HG03575 (cell line): ENCODE data around the gene WNT9A.

Source experiments
- ATAC-seq: cut with Tn5 transposase; IDR thresholded peaks from one replicate; pipeline ENCODE4 v1.9.1; 2021; ENCODE audit not compliant: unreplicated experiment, insufficient number of reproducible peaks, low FRiP score; ENCODE audit errors: extremely low read depth

The WNT9A gene

DNA sequence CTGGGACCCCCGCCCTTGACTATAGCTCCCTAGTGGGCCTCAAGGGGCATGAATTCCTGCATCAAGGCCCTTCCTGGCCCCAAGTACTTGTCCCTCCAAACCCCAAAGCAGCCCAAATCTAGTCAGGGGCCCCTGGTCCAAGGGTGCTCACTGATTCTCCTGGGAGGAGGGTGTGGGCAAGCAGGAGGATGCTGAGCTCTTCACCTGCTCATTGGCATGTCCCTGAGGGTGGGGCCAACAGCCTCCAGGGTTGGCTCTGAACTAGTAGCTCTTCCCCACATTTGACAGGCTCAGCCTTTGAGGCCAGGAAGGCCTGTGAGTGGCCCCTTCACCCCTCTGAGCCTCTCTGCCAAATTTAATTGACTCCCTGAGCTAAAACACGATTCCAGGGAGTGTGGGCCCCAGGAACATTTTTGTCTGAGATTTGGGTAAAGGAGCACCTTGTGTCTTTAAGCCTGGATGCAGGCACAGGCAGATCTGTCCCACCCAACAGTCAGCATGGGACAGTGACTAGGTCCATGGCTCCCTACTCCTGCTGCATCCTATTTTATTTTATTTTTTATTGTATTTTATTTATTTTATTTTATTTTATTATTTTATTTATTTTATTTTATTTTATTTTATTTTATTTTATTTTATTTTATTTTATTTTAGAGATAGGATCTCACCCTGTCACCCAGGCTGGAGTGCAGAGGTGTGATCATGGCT, 11.0 kb upstream of the WNT9A start:
- ATAC-seq, result no peak

DNA sequence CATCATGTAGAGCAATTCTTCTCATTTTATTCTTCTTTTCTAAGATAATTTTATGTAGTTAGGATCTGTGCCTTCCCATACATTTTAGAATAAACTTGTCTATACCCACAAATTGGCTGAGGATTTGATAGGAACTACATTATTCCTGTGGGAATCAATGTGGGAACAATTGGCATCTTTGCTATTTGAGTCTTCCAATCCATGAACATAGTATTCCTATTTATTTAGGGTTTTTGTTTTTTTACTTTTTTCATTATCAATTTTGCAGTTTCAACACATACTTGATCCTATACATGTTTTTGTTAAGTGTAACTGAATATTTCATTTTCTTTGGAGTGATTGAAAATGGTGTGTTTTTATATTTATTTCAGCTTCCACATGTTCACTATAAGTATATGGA, 8.1 kb upstream of the WNT9A start:
- no peak for ATAC-seq

DNA sequence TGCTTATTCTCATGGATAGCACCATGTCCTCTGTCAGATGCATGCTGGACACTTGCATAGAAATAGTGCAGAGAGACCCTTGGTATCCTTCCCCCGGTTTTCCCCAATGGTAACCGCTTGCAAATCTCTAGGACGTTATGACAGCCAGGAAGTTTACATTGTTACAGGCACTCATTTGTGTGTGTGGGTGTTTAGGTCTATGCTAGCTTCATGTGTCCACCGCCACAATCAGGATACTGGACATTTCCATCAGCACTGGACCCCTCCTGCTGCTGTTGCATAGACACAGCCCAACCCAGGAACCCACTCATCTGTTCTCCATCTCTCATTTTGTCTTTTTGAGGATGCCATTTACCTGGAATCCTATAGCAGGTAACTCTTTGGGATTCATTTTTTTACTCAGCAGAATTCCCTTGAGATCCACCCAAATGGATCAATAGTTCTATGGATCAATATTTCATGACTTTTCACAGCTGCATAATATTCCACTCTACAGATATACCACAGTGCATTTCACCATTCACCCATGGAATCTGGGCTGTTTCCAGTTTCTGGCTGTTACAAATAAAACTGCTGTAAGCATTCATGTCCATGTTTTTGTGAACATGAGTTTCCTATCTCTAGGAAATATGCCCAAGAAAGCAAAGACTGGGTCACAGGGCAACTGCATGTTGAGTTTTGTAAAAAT, 6.6 kb upstream of the WNT9A start:
- no peak for ATAC-seq

DNA sequence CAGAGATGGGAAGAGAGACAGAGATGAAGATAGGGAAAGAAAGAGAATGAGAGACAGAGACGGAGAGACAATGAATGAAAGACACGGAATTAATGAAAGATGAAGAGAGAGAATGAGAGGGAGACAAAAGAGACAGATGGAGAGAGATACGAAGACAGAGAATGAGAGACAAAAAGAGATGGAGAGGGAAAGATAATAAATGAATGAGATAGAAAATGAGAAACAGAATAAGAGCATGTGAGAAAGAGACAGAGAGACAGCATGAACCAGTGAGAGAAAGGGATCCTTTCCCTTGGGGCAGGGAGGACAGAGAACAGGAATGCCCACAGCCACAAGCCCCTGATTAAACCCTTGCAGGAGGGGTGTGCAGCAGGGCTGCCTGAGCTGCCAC, 5.3 kb upstream of the WNT9A start:
- ATAC-seq, result no peak

DNA sequence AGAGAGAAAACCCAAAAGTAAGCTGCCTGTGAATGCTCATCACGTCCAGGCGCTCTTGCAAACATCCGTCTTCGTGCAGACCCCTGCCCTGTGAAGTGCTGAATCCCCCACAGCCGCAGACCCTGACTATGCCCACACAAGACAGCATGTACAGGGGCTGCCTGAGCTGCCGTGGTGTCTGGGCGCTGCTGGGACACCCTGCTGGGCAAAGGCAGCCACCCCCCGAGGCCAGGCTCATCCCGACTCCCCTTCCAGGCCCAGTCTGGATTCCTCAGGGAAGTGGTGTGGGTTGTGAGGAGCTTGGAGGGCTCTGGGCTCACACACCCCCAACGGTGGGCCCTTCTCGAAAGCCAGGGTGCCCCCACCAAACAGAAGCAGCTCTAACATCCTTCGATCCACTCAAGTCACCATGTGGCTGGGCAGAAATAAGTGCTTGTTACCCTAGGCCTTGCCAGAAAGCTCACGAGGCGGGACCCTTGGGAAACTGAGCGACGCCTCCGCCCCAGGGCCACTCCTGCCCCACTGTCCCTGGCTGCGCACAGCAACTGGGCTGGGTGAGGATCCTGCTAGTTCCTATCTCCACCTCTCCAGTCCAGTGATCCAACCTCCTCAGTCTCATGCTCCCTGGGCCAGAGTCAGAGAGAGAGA, 4.8 kb upstream of the WNT9A start:
- no peak for ATAC-seq

DNA sequence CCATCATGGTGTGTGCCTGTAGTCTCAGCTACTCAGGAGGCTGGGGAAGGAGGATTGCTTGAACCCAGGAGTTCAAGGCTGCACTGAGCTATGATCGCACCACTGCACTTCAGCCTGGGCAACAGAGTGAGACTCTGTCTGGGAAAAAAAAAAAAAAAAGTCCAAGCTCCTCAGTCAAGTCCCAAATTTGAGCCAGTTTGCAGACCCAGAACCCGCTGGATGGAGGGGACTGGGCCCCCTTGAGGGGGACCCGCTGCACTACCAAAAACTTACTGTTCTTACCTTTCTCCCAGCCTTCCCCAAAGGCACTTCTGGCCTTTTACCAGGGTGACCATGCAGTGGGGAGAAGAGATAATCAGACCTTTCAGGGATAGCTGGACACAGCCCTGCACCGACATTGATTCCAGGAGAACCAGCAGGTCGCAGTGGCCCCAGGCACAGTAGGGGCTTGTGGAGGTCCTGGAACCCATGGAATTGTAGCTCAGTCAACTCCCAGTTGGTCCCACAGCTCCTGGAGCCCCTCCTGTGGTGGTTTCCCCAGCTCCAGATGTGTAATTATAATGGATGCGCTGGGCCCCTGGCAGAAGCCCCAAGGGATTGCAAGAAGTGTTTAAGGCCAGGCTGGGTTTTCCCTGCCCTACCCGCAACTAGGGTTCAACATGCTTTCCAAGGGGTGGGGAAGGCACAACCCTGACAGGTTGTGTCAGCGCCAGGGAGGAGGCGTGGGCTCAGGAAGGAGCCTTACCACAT, 4.1 kb upstream of the WNT9A start:
- no peak for ATAC-seq

DNA sequence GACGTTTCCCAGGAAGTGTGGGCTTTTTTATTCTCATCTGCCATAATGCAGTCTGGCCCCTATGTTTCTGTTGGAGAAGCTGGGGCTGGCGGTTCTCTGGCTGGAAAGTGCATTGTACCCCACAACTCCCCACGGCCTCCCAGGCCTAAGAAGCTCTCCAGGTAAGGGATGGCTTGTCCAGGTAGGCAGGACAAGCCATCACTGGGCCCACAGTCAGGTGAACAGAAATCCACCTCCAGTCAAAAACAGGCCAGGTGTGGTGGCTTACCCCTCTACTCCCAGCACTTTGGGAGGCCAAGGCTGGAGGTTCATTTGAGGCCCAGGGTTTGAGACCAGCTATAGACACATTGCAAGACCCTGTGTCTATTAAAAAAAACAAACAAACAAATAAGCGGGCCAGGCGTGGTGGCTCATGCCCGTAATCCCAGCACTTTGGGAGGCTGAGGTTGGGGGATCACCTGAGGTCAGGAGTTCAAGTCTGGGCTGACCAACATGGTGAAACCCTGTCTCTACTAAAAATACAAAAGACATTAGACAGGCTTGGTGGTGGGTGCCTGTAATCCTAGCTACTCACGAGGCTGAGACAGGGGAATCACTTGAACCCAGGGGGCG, 3.1 kb upstream of the WNT9A start:
- no peak for ATAC-seq

DNA sequence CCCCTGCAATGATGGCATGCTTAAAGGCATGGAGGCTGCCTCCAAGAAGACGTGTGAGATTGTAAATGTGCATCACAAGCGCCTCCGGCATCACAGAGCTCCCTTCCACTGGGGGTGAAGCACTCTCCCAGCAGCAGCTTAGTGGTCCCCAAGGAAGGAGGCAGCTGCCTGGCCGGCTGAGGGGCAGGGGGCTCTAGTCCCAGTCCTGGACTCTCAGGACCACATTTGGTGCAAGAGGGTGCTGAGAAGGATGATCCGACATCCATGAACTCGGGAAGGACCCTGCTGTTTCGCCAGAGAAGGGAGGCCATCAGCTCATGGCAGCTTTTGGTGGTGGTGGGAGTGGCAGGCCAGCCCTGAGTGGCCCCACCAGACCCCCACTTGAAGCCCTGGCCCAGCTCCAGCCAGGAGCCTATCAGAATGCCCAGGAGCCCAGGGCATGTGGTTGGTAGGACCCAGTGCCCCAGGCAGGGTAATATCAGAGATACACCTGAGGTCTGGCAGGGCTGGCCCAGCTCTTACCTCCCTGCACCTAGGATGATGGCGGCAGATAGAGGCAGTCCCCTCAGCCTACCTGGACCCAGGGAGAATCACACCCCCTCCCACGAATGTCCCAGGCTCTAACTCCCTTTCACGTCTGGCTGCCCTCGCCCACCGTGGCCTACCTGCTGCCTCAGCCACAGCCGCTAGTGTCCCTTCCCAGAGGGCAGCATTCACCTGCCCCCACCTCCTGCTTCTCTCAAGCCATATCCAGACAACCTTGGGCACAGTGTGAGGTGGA, 2.4 kb upstream of the WNT9A start:
- ATAC-seq, result no peak

DNA sequence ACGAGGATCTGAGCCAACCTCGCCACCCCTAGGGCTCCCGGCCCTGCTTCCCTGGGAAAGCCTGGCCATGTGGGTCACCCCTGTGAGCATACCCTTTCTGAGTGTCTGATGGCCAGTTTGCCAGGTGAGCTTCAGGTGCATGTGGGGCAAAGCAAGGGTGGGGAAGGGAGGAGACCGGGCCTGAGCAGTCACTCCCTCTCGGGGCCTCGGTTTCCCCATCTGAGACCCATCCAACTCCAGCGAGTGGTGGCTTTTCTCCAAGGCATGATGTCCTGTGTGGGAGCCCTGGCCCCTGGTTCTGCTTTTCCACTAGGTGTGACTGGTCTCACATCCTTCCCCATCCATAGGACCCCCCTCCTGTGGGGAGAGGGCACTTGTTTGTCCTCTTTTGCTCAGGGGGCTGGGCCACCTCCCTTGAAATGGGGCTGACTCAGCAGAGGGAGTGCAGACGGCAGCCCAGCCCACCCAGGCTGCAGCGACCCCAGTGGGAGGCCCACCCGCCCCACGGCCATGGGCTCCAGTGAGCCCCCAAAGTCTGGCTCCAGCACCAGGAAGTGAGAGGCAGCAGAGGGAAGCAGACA, 1.7 kb upstream of the WNT9A start:
- no peak for ATAC-seq

DNA sequence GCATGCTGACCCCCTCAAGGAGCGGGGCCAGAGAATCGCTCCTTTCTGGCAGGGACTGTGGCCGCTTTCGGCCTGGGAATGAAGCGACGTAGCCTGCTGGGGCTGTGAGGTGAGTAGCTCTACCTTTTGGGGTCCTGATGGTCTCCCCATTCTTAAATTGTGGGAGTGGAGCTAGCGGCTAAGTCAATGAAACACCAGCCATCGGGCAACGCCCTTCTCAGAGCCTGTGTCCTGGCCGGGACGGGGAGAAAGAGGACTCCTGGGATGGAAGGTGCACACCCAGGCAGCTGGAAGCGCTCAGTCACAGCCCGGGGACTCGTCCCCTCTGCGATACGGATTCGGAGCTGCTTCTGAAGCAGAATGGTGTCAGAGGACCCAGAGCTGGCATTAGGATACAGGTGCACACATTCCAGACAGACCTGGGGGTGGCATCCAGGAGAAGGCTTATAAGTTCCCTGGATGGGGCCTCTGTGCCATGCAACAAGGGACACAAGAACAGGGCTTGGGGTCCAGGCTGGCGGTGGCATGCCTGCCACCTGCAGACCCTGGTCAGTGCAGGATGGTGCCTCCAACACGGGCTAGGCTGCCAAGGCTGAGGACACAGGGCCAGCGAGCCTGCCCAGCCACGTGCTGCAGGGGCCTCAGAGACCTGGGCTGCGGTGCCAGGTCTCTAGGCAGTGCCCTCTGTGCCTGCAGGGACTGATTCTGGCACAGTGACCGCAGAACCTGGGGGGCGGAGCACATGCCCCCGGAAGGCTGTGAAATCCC, 945 bp upstream of the WNT9A start:
- ATAC-seq, result no peak

DNA sequence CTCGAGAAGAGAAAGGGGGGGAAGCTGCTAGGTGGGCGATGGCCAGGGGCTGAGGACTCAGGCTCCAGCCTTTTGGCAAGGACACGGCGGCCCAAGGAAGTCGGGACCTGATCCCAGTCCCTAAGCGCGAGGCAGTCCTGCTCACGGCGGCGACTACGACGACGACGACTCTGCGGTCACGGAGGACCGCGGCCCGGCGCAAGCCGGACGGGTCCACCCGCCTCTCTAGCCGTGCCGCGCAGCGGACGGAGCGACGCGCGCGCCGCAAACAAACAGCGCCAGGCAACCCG, 401 bp downstream of the WNT9A start:
- no peak for ATAC-seq

DNA sequence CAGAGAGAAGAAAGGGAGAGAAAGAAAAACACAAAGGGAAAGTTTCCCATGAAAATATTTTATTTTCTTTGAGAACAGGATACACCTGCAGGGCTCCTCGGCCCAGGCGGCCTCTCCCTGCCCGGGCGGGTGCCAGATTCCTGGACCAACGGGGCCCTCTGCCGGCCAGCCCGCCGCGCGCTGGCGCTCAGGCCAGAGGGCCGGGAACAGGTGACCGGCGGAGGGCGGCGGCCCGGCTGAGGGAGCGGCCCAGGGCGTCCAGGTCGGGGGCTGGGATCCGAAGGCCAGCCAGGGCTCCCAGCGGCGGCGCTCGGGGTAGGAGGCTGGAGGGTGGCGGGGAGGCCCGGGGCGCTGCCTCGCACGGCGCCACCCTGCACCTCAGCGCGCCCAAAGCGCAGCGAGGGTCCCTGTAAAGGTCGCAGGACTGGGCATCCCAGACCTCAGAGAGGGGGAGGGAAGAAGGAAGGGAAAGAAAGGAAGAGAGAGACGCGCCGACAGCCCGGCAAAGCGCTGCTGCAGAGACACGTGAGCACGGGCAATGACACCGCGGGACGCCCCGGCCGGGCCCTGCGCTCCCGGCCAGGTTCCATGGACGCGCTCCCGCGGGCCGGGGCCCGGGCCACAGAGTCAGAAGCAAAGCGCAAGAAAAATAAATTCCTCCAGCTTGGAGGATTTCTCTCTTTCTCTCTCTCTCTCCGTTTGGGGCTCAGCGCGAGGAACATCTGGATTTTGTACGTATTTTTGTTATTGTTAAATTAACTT, 927 bp downstream of the WNT9A start:
- no peak for ATAC-seq

DNA sequence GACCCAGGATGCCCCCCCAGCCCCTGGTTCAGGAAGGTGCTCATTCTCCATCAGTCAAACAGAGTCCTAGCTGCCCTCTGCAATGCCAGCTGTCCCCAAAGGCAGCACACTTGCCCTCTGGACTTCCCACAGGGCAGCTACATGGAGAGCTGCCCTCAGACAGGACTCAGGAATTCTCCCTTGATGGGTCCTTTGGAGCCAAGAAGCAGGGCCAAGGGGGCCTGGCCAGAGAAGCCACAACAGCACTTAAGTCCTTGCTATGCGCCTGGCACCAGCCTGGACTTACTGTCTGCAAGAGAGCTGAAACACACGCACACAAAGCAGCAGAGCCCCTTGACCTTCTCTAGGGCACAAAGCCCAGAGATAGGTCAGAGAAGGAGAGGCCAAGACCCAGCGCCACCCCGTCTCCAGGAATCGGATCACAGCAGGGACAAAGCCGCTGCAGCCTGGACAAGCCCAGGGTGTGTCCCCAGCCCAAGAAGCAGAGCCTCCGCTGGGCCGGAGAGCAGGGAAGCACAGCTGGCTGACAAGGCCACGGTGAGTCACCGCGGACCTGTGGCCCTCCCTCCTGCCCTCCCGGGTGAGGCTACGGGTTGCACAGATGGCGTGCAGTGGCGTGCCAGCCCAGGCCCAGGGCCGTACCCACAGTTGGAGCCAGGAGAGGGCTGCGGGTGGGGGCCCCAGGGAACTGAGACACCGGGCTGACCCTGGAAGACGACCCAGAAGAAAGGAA, 1.7 kb downstream of the WNT9A start:
- no peak for ATAC-seq

DNA sequence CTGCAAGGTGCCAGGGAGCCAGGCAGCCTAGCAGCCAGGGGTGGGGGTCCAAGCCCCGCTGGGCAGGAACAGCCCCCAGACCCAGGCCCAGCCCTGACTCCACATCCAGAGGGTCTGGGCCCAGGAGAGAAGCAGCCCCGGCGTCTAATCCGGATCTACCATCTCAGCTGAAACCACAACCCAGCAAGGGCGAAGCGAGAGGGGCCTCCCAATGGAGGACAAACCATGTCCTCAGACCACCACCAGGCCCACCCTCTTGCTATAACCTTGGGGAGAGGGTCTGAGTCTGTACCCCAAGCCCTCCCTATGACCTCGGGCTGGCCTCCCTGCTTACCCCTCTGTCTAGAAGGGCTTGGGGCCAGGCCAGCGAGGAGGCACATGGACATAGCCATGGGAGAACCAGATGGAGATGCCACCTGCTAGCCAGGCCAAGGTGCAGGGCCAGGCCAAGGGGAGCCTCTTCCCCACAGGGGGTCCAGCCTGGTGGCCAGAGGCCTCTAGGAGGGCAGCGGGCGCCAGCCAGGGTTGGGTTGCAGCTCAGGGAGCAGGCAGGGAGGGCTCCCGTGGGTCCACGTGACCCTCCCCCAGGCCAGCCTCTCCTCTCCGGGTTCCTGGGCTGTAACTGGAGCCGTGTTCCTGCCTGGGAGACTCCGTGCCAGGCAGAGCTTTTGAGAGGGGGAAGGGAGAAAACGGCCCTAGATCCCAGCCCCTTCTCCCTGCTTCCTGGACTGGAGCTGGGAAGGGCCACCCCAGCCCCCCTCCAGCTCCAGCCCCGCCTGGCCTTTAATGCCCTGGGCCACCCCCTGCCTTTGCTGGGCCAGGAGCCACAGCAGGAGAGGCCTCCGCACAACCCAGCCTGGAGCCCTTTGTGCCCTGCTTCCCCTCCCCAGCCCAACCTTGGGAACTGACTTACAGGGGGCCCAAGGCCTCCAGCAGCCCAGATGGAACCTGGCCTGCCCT, 2.5 kb downstream of the WNT9A start:
- ATAC-seq, result no peak

DNA sequence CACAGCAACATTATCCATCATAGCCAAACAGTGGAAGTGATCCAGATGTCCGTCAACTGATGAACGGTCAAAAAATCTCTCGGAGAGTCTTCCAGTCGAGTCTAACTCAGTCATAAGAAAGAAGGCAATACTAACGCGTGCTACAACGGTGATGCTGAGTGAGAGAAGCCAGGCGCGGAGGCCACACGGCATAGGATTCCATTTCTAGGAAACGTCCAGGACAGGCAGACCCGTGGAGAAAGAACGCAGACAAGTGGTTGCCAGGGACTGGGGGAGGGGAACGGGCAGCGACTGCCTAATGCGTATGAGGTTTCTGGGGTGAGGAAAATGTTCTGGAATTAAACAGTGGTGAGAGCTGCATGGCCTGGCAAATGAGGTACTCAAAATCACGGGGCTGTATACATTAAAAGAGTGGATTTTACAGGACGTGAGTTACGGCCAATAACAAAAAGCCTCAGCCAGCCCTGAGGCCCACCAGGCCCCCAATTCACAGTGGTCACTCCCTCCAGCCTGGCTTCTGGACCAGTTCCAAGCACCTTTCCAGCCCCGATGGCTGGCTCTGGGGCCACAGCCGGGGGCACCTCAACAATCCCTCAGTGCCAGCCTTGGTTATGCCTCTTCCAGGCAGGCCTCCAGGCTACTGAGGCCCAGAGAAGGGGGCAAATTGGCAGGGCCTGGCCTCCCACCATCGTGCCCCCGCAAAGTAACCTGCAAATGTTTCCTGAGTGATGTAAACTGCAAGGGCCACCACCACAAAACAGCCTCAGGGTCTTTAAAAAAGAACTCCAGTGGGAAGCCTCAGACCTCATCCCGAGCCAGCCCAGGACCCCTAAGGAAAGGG, 3.4 kb downstream of the WNT9A start:
- no peak for ATAC-seq
